Body of pancreas (tissue), 4 donors: ENCODE results near the gene KCNK2. TPM values are rescaled to one million over a fixed set of nuclear protein-coding genes. Genes with fewer than 3 reads are reported as not detected.

ENCODE experiments used
- ATAC-seq: fragments of 150-250 bp; one replicate; pipeline ENCODE4 v1.9.1; 2016
- DNase-seq, 4 donors: peaks; one replicate each; pipeline ENCODE4 v3.0.0-alpha.2; 2019
- H3K27ac ChIP-seq, 4 donors: fragments of 200-600 bp; sonication (generic); 1 replicate in 3 of 4; 2 replicates in 1 of 4; pipeline versions ENCODE4 v1.5.1 to v1.6.1; 2016 to 2019; ENCODE audit warnings: mild to moderate bottlenecking in 1 of 4, mixed read lengths in 1 of 4, moderate library complexity in 1 of 4
- H3K27me3 ChIP-seq, 2 donors: fragments of 200-600 bp; sonication (generic); one replicate each; pipeline ENCODE4 v1.6.0; 2016; ENCODE audit warnings: mild to moderate bottlenecking in 1 of 2
- H3K36me3 ChIP-seq, 2 donors: fragments of 200-600 bp; sonication (generic); replicated peaks in 1 of 2; 2 replicates each; pipeline ENCODE4 v1.5.1; 2016; ENCODE audit warnings: low read depth in 2 of 2; ENCODE audit not compliant: insufficient read depth in 1 of 2
- H3K4me1 ChIP-seq: fragments of 200-600 bp; sonication (generic); one replicate; pipeline ENCODE4 v1.6.0; 2016
- H3K4me3 ChIP-seq, 2 donors: fragments of 200-600 bp; sonication (generic); 1 replicate in 1 of 2; 2 replicates in 1 of 2; pipeline ENCODE4 v1.5.1; 2016 to 2019
- H3K9me3 ChIP-seq, 3 donors: fragments of 200-600 bp; sonication (generic); 1 replicate in 2 of 3; 2 replicates in 1 of 3; pipeline ENCODE4 v1.5.1; 2016
- POLR2A ChIP-seq, 3 donors: fragments of 450-650 bp; IDR thresholded peaks; one replicate each; pipeline ENCODE4 v1.6.1; 2016; ENCODE audit warnings: antibody characterized with exemption in 3 of 3, mild to moderate bottlenecking in 2 of 3
- WGBS, 2 donors: methylation state at CpG; one replicate each; pipeline ENCODE4 v1.1.5; 2017; 5-methylcytosine and 5-hydroxymethylcytosine counted together
- intact Hi-C: fragments of 100-400 bp; cut with DNase I; formaldehyde crosslinking; loops from one replicate; pipeline ENCODE4 v1.15.1; 2023
- total RNA-seq, 2 donors: library from RNA; depleted of rRNA; stranded (reverse); fragments of >200 nt; gene quantifications; one replicate each; pipeline ENCODE4 v1.1.0, GENCODE V29; 2016
- TF ChIP-seq, protein P1 (sequence below), 7 experiments: fragments of 450-650 bp in 4 of 7; fragments of 200-600 bp in 3 of 7; sonication (generic) in 3 of 7; IDR thresholded peaks; one replicate each; pipeline ENCODE4 v1.5.1; 2016 to 2019; ENCODE audit warnings: antibody characterized with exemption in 7 of 7

KCNK2 gene
- total RNA-seq, 2 donors from 2014 or later: 1.6 TPM; not detected in 1

DNA sequence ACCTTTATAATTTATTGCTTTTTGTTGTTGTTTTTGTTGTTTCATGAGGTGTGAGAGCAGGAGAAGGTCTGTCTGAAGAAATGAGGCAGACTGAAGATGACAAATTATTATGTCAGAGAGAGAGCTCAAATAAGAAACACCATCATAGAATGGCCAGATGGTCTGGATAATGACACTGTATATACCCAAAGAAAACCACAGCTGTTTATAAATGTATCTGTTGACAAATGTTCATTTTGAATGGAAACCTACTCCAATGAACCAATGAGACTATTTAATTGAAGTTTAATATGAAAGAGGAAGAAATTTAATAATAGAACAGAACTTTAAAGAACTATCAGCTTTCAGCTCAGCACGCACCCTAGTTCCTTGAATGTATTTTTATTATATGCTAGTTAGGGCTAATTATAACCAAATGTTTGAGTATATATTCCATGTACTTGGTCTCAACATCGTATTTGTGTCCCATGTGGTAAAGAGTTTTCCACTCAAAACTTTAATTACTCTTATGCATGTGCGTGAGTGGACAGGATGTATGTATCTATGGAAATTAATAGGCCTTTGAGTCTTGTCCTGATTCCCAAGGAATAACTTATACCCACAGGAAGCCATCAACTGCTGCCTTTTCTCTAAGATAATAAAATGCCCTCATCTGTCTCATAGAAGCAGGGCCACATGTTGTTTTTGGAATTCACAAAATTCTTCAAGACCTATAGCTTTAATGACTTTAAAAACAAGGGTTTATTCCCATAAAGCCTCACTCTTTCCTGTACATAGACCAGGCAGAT, 202.7 kb downstream of the KCNK2 start:
- no peaks in the 10 kb centered on the region for H3K9me3 ChIP-seq
- TF ChIP-seq POLR2A (IDR thresholded peaks at IDR 0.05): no peak
- TF ChIP-seq, protein P1, sequence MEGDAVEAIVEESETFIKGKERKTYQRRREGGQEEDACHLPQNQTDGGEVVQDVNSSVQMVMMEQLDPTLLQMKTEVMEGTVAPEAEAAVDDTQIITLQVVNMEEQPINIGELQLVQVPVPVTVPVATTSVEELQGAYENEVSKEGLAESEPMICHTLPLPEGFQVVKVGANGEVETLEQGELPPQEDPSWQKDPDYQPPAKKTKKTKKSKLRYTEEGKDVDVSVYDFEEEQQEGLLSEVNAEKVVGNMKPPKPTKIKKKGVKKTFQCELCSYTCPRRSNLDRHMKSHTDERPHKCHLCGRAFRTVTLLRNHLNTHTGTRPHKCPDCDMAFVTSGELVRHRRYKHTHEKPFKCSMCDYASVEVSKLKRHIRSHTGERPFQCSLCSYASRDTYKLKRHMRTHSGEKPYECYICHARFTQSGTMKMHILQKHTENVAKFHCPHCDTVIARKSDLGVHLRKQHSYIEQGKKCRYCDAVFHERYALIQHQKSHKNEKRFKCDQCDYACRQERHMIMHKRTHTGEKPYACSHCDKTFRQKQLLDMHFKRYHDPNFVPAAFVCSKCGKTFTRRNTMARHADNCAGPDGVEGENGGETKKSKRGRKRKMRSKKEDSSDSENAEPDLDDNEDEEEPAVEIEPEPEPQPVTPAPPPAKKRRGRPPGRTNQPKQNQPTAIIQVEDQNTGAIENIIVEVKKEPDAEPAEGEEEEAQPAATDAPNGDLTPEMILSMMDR (IDR thresholded peaks at IDR 0.05): no peak
- no peak overlapping the region for H3K27ac ChIP-seq
- intact Hi-C loops: no loop called here
- 68 to 70% methylated on average over 3 of the region's 3 CpGs for WGBS, 2 donors
- H3K27me3 ChIP-seq: no peaks in the 10 kb centered on the region
- DNase-seq (no peak), ATAC-seq (no peak)
- H3K4me1 ChIP-seq: no peaks in the 10 kb centered on the region
- H3K36me3 ChIP-seq: no peaks in the 10 kb centered on the region
- H3K4me3 ChIP-seq: no peak overlapping the region
